NCI-H446 treated with DMSO at 0.1 percent for 48 hours (cell line): ENCODE measurements around the gene GNS.

Experiments used
- DNase-seq: peaks from one replicate; lab custom pipeline; 2025; lab: John Stamatoyannopoulos, UW

Gene GNS

DNA sequence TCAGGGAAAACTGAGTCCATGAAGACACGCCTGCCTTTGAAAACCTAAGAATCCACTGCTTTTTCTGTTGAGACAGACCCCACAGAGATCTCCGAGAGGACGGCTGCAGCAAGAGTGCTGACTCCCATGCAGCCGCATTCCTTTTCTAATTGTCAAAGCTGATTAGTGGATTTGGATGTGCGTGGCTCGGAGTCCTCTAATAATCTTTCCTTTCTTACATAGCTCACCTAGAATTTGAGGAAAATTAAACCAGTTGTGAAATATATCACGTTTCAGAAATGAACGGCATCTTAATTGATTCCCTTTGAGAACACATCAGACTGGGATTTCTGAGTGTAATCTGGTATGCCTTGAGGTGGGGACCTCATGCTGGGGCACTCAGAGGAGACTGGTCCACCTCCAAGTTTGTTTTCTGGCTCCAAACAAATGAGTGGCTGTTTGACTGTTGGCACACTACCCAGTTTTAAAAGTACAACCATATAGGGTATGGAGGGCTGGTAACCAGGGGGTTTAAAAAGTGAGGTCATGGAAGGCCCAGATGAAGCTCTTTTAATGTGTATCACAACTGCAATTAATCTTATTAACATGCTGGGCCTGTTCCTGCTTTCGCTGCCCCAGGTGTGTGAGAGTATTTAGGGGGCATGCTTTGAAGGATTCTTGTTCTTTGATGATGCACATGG, 85.6 kb downstream of the GNS start:
- peak; percentile 80 for DNase-seq

DNA sequence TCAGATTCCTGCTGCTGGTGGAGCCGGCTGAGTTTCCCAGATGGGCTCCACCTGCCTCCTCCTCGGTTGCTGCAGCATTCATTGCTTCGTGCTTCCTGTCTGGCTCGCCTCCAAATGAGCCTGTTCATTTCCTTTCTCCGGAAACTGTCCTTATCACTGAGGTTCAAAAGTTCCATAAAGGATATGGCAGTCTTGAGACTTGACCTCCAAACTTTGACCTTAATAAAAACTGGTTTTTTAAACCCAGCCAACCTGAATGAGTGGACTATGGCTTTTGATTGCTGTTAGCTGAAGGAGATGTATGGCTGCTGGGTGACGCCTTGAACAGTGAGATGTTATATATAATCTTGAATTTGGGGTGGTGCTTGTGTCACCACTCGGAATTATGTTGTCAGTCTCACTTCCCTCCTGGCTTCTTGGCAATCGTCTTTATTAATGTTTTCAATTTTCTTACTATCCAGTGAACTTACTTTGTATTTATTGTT, 86.2 kb downstream of the GNS start:
- no peak for DNase-seq

DNA sequence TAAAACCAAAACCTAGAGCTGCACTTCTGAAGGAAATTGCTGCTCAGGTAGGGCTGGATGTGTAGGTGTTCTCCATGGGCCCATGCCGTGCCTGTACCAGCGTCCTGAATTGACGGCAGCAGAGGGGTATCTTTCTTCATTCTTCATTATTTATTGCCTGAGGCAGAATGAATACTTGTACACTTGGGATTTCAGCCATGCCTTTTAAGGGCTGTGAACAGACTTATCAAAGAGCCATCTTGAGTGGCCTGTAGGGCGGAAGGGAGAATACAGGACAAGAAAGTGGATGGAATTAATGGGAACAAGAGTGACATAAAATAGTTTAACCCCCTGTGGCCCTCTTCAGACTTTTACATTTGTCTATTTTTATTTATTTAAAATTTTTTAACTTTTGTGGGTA, 87.5 kb downstream of the GNS start:
- no peak for DNase-seq

DNA sequence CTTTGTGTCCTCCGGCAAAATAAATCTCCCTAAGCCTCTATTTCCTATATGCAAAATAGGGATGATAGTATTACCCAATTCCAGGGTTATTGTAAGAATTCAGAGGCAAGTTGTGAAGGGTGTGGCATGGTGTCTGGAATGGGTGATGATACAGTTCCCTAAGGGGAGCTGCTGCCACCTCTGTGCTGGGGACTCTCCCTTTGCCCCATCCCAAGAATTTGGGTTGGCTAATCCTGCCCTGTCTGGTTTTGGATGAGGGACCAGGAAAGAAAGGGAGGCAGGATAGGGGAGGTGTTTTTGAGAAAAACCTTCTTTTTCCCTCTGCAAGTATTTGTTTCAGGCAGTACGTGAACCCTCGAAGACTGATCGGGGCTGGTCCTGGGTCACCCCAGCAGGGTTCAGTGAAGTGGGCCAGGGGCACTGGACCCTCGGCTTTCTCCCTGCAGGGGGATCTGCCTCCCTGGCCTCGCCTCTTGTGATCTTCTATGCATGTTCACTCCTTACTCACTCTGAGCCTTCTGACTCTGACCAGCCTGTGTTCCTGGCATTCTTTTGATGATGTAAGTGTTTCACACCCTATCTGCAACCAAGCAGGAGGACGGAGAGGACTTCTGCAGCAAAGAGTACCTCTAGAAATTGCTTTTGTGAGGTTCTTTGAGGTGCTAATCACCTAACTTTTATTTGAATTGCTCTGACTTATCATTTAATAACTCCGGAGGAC, 88.1 kb downstream of the GNS start:
- DNase-seq: no peak

DNA sequence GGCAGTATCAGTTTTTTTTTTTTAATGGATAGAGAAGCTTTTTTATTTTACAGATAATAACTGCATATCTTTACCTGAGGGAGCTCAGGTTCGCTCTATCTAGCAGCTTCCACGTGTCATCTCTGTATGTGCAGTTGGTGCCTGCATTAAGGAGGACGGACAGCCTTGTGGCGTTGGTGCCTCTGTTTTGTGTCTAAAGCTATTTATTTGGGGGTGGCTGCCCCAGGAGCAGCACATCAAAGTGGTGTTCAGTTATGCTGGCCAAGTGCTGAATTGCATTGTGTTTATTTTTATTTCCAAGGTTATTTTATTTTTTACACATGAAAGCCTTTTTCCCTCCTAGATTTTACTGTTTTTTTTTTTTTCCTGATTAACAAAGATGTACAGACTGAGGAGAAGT, 89.2 kb downstream of the GNS start:
- no peak for DNase-seq

DNA sequence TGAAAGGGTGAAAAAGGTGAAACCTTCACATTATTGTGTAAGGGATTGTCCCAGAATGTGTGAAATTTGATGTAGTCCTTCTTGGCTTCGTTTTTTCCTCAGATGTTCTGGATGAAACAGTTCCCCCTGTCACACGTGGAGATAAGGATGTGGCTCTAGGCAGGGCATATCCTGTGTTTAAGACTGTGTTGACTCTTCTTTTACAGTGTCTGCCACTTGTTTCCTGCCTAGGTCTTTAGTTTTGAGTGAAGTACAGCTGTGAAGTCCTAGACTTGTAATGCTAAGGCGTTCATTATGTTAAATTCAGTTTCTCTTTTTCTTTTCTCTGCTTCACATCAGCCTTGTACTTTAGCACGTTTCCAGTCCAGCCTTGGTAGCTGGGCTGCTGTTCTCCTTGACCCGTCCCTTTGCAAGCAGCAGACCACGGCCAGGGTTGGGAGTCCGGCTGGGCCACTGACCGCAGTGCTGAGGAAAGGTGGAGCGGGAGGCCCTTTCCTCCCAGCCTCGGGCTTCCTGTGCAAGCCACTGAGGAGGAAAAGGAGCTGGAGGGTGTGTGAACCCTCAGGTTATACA, 89.8 kb downstream of the GNS start:
- no peak for DNase-seq

DNA sequence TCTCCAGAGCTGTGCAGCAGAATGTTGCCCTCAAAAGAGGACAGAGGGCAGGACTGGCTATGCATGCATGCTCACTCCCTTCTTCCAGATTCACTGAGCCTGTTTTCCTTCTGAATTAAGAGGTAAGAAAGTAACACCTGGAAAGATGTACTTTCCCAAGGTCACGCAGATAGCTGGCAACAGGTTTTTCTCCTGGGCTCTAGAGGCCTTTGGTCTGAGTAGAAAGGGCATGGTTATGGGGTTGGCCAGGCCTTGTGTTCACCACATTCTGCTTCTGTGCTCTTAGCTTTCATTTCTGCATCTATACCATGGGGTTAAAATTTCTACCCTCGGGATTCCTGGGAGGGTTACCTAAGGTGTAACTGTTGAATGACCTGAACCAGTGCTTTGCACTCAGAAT, 91.4 kb downstream of the GNS start:
- no peak for DNase-seq

DNA sequence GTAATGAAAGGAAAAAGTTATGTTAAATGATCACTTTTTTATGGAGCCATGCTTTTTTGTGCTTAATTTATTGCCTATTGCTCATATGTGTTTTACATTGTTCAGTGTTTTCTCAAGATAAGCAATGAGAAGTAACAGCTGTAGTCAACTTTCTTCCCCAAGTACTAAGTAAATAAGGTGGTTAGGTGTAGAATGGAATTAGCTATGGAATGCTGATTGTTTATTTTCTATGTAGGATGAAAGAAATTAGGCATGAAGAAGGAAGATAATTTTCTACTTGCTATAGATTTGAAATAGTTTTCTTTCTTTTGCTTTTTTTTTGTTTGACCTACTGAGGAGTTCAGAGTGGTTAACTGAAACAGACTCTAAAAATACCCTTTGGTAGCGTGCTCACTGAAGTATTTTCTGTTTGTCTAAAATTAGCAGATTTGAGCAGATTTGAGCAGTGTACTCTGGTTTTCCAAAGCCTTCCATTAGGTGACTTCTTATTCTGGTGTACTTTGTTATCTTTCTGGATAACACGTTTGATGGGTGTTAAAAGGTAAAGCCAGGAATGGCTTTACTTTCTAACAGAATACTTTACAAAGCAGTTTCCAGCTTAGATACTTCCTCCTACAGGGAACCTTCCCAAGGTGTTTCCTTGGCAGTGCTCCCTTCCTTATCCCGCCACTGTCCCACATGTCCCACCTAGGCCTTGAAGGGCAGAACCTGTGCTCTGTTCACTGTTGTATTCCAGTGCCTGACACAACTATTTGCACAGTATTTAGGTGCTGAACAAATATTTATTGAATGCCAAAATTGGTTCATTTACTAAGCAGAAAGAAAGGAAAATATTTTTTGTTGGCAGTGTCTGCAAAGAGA, 92.9 kb downstream of the GNS start:
- DNase-seq: no peak

DNA sequence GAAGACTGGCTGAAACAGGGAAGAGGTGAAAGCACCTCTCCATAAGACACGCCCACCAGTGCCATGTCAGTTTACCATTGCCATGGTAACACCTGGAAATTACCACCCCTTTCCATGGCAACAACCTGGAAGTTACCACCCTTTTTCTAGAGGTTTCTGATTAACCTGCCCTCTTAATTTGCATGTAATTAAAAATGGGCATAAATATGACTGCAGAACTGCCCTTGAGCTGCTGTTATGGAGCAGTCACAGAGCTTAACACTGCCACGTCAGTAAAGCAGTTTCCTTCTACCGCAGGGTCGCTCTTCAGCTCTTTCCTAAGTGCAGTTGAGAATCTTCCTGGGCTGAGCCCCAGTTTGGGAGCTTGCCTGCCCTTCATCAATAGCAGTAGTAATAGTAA, 93.7 kb downstream of the GNS start:
- no peak for DNase-seq
